ENCODE measurements around the gene GSK3B. TPM values are rescaled to one million over a fixed set of nuclear protein-coding genes. Genes with fewer than 3 reads are reported as not detected.

GSK3B gene
- total RNA-seq (2014; rRNA removed; shearing (Covaris generic); ENCODE audit: low replicate concordance) = 48.7 and 67.1 TPM in 2 replicates

DNA sequence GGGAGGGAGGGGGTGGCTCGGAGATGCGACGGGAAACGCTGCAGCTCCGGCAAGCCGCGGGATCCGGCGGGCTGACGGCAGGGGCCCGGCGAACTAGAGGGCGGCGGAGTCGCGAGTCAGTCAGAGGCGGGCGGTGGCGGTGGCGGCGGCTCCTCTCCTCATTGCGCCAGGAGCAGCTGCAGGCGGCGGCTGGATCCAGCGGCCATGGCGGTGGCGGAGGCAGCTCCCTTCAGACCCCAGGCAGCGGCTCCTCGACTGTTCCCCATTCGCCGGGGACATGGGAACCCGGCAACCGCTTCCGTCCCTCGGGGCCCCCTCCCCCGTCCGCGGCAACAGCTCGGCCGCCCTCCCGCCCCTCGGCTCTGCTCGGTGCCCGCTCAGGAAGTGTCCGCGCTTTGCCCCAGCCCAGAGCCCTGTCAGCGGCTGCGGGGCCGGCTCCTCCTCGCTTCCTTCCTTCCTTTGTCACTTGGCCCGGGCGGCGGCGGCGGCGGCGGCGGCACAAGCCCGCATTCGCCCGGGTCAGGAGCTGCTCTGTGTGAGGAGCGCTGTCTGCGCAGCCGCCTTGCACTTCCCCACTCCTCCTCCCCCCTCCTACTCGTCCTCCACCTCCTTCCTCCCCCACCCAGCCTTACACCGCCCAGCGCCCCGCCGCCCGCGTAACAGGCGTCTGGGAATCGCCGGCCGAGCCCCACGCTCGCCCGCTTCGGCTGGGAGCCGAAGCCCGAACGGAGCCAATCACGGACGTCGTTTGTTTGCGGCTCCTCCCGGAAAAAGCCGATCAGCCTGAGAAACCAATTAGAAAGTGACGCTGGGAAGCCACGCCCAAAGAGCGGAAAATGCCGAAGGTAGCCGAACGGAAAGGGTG, at the start of gene GSK3B:
Gene GSK3B (minus strand): TSS at position 537 of the 865 bp plus-strand sequence. CDS start 1,013 bp downstream, outside the sequence.
- H3K36me3 ChIP-seq (ENCODE audit: insufficient read depth, low read length) = peaks cover 16% of the 10 kb centered on the region; the same call in 1 of the 2 replicates
- peak within 1 kb of the TSS; percentile 94 for H3K4me3 ChIP-seq (ENCODE audit: low read length)
- peak within 1 kb of the TSS; percentile 44; the same call in 1 of the 2 replicates for H2AFZ ChIP-seq (ENCODE audit: low read length)
- H3K27ac ChIP-seq (ENCODE audit: low read length) = peak within 1 kb of the TSS; percentile 95
- peak within 1 kb of the TSS; percentile 97 for H3K9ac ChIP-seq (ENCODE audit: low read length)
- no peaks in the 10 kb centered on the region for H3K9me2 ChIP-seq (replicated peaks; ENCODE audit: insufficient read depth, low read length)
- peaks cover 70% of the 10 kb centered on the region for H3K79me2 ChIP-seq (ENCODE audit: low read length)
- peak; percentile 91 for DNase-seq
- H3K4me2 ChIP-seq (ENCODE audit: low read depth, low read length, poor library complexity, severe bottlenecking) = peak within 1 kb of the TSS; percentile 100
- H3K4me1 ChIP-seq (ENCODE audit: low read length) = peaks cover 36% of the 10 kb centered on the region
- peaks cover 27% of the 10 kb centered on the region for H4K20me1 ChIP-seq (ENCODE audit: insufficient read depth, low read depth, low read length)
- no peaks in the 10 kb centered on the region for H3K9me3 ChIP-seq (ENCODE audit: low read length)
- H3K27me3 ChIP-seq (ENCODE audit: low read length) = no peaks in the 10 kb centered on the region

DNA sequence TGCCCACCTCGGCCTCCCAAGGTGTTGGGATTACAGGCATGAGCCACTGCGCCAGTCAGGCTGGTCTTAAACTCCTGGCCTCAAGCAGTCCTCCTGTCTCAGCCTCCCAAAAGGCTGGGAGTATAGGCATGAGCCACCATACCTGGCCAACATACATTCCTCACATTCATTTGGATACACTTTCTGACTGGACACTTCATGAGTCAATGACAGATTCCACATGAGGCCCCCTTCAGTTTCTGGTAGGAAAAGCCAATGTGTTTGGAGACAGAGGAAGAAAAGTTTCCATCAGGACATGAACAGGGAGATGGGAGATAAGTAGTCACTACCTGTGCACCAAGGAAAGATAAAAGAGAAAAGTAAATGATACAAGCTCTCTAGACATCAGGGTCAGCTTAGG, 49.4 kb upstream of the GSK3B start:
- Histone ChIP-seq H3K4me2 (ENCODE audit: low read depth, low read length, poor library complexity, severe bottlenecking) (no peak overlapping the region), H2AFZ (ENCODE audit: low read length) (no peak overlapping the region)

DNA sequence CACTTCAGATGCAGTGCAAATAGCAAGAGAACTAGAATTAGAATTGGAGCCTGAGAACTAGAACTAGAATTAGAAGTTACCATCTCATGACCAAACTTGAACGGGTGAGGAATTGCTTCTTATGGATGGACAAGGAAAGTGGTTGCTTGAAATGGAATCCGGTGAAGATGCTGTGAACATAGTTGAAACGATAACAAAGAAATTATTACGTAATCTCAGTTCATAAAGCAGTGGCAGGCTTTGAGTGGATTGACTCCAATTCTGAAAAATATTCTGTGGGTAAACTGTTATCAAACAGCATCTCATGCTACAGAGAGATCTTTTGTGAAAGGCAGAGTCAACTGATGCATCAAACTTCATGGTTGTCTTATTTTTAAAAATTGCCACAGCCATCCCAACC, 48.0 kb upstream of the GSK3B start:
- peaks cover 1% of the 10 kb centered on the region for H3K4me1 ChIP-seq (ENCODE audit: low read length)
- H3K4me3 ChIP-seq (ENCODE audit: low read length) = no peak overlapping the region
- no peaks in the 10 kb centered on the region for H3K36me3 ChIP-seq (ENCODE audit: insufficient read depth, low read length)
- no peak overlapping the region for H3K4me2 ChIP-seq (ENCODE audit: low read depth, low read length, poor library complexity, severe bottlenecking)
- no peak overlapping the region for H2AFZ ChIP-seq (ENCODE audit: low read length)
- no peaks in the 10 kb centered on the region for H3K9me2 ChIP-seq (replicated peaks; ENCODE audit: insufficient read depth, low read length)
- no peaks in the 10 kb centered on the region for H3K27me3 ChIP-seq (ENCODE audit: low read length)
- H3K79me2 ChIP-seq (ENCODE audit: low read length) = no peaks in the 10 kb centered on the region
- no peak for DNase-seq
- H3K27ac ChIP-seq (ENCODE audit: low read length) = no peak overlapping the region
- no peak overlapping the region for H3K9ac ChIP-seq (ENCODE audit: low read length)
- H4K20me1 ChIP-seq (ENCODE audit: insufficient read depth, low read depth, low read length) = no peaks in the 10 kb centered on the region
- H3K9me3 ChIP-seq (ENCODE audit: low read length) = no peaks in the 10 kb centered on the region

More for the DNA sequence above, 49.4 kb upstream of the GSK3B start:
- H3K27ac ChIP-seq (ENCODE audit: low read length) = no peak overlapping the region
- H3K79me2 ChIP-seq (ENCODE audit: low read length) = no peaks in the 10 kb centered on the region
- H3K4me3 ChIP-seq (ENCODE audit: low read length) = no peak overlapping the region
- DNase-seq = peak; percentile 24
- H3K36me3 ChIP-seq (ENCODE audit: insufficient read depth, low read length) = no peaks in the 10 kb centered on the region
- H3K27me3 ChIP-seq (ENCODE audit: low read length) = no peaks in the 10 kb centered on the region
- H3K9ac ChIP-seq (ENCODE audit: low read length) = no peak overlapping the region
- H3K9me3 ChIP-seq (ENCODE audit: low read length) = no peaks in the 10 kb centered on the region
- no peaks in the 10 kb centered on the region for H4K20me1 ChIP-seq (ENCODE audit: insufficient read depth, low read depth, low read length)
- H3K9me2 ChIP-seq (replicated peaks; ENCODE audit: insufficient read depth, low read length) = no peaks in the 10 kb centered on the region
- peaks cover 16% of the 10 kb centered on the region for H3K4me1 ChIP-seq (ENCODE audit: low read length)

DNA sequence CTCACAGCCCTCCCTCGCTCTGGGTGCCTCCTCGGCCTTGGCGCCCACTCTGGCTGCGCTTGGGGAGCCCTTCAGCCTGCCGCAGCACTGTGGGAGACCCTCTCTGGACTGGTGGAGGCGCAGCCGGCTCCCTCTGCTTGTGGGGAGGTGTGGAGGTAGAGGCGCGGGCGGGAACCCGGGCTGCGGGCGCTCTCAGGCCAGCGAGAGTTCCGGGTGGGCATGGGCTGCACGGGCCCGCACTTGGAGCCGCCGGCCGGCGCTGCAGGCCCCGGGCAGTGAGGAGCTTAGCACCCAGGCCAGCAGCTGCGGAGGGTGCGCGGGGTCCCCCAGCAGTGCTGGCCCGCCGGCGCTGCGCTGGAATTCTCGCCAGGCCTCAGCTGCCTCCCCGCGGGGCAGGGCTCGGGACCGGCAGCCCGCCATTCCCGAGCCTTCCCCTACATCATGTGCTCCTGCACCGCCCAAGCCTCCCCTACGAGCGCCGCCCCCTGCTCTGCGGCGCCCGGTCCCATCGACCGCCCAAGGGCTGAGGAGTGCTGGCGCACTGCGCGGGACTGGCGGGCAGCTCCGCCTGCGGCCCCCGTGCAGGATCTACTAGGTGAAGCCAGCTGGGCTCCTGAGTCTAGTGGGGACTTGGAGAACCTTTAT, 46.0 kb upstream of the GSK3B start:
- H3K9me2 ChIP-seq (replicated peaks; ENCODE audit: insufficient read depth, low read length) = no peaks in the 10 kb centered on the region
- DNase-seq = no peak
- H3K9ac ChIP-seq (ENCODE audit: low read length) = no peak overlapping the region
- H2AFZ ChIP-seq (ENCODE audit: low read length) = no peak overlapping the region
- H3K4me3 ChIP-seq (ENCODE audit: low read length) = no peak overlapping the region
- no peaks in the 10 kb centered on the region for H4K20me1 ChIP-seq (ENCODE audit: insufficient read depth, low read depth, low read length)
- H3K36me3 ChIP-seq (ENCODE audit: insufficient read depth, low read length) = no peaks in the 10 kb centered on the region
- H3K9me3 ChIP-seq (ENCODE audit: low read length) = no peaks in the 10 kb centered on the region
- no peak overlapping the region for H3K4me2 ChIP-seq (ENCODE audit: low read depth, low read length, poor library complexity, severe bottlenecking)
- no peaks in the 10 kb centered on the region for H3K79me2 ChIP-seq (ENCODE audit: low read length)
- no peaks in the 10 kb centered on the region for H3K27me3 ChIP-seq (ENCODE audit: low read length)
- H3K27ac ChIP-seq (ENCODE audit: low read length) = no peak overlapping the region
- H3K4me1 ChIP-seq (ENCODE audit: low read length) = no peaks in the 10 kb centered on the region

DNA sequence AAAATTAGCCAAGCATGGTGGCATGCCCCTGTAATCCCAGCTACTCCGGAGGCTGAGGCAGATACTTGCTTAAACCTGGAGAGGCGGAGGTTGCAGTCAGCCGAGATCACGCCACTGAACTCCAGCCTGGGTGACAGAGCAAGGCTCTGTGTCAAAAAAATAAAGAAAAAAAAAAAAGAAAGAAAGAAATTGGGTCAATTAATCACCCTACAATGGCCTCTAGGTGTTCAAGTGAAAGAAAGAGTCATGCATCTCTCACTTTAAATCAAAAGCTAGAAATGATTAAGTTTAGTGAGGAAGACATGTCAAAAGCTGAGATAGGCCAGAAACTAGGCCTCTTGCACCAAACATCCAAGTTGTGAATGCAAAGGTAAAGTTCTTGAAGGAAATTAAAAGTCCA, 44.9 kb upstream of the GSK3B start:
- Histone ChIP-seq H3K27ac (ENCODE audit: low read length) (no peak overlapping the region), H2AFZ (ENCODE audit: low read length) (no peak overlapping the region), H3K79me2 (ENCODE audit: low read length) (no peaks in the 10 kb centered on the region), H3K9me3 (ENCODE audit: low read length) (no peaks in the 10 kb centered on the region), H3K9ac (ENCODE audit: low read length) (no peak overlapping the region), H3K9me2 (replicated peaks; ENCODE audit: insufficient read depth, low read length) (no peaks in the 10 kb centered on the region), H3K4me1 (ENCODE audit: low read length) (no peaks in the 10 kb centered on the region), H3K4me3 (ENCODE audit: low read length) (no peak overlapping the region), H3K27me3 (ENCODE audit: low read length) (no peaks in the 10 kb centered on the region), H4K20me1 (ENCODE audit: insufficient read depth, low read depth, low read length) (no peaks in the 10 kb centered on the region), H3K4me2 (ENCODE audit: low read depth, low read length, poor library complexity, severe bottlenecking) (no peak overlapping the region), H3K36me3 (ENCODE audit: insufficient read depth, low read length) (no peaks in the 10 kb centered on the region)
- DNase-seq = no peak

DNA sequence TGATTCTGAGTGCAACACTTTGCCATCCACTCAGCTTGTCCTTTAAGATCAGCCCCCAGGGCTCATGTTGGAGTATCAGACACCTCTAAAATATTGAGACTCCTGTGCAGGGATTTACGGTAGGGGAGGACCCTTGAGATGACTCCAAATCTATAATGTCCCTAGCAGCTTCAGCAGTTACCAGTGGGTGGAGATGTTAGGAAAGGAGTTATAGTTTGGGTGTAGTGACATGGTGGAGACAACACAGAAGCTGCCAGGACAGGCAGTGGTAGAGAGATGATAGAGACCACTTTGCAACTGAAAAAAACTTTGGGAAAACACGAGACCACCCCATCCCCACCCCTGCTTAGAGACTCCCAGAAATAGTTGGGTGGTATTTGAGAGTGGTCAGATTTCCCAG, 43.3 kb upstream of the GSK3B start:
- Histone ChIP-seq H3K27ac (ENCODE audit: low read length) (no peak overlapping the region), H3K9me3 (ENCODE audit: low read length) (no peaks in the 10 kb centered on the region), H3K4me1 (ENCODE audit: low read length) (no peaks in the 10 kb centered on the region), H3K36me3 (ENCODE audit: insufficient read depth, low read length) (no peaks in the 10 kb centered on the region), H2AFZ (ENCODE audit: low read length) (no peak overlapping the region), H3K4me3 (ENCODE audit: low read length) (no peak overlapping the region), H3K4me2 (ENCODE audit: low read depth, low read length, poor library complexity, severe bottlenecking) (no peak overlapping the region), H3K27me3 (ENCODE audit: low read length) (no peaks in the 10 kb centered on the region), H3K9ac (ENCODE audit: low read length) (no peak overlapping the region), H4K20me1 (ENCODE audit: insufficient read depth, low read depth, low read length) (no peaks in the 10 kb centered on the region), H3K9me2 (replicated peaks; ENCODE audit: insufficient read depth, low read length) (no peaks in the 10 kb centered on the region), H3K79me2 (ENCODE audit: low read length) (no peaks in the 10 kb centered on the region)
- DNase-seq = no peak

DNA sequence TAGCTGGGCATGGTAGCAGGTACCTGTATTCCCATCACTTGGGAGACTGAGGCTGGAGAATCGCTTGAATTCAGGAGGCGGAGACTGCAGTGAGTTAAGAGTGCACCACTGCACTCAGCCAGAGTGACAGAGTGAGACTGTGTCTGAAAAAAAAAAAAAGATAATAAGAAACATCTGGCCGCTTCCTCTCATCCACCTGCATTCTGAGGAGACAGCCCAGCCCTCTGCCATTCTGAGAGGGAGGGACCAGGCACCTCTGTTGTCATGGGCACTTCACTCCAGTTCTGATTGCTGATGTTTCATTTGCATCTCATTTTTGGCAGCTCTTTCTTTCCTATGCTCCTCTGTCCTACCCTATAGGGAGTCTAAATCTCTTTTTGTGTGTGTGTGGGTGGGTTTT, 36.4 kb upstream of the GSK3B start:
- Histone ChIP-seq H3K4me3 (ENCODE audit: low read length) (no peak overlapping the region), H3K79me2 (ENCODE audit: low read length) (no peaks in the 10 kb centered on the region), H3K9me3 (ENCODE audit: low read length) (no peaks in the 10 kb centered on the region)

DNA sequence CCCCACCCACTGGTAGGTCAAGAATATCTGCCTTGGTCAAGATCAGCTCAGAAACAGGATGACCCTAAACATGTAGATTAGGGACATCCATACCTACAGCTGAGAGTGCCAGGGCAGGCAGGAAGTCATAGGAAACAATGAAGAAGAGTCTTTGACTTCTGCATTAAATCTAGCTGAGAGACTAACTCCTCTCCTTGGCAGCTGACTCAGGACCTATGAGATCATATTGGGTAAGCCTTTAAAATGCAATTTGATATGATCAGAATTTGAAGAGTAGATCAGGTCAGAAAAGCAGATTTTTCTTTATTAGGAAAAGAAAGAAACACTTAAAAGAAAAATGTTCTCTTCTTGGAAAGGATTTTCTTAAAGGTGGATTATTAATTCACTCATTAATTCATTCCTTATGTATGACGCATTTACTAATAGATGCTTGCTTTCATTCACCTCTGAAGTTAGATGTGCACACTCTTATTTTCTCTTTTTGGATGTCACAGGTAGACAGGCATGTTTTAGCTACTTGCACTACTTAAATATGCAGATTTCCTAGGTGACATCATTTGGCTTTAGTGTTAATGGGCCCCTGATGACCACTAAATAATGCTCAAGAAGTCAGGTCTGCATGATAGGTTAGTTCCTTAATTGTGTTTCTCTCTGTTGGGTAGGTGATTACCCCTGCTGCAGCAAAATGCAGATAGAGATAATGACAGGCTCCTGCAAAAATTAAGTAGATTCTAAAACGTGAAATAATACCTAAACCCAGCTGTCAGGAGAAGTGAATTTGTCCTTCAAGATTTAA, 35.7 kb upstream of the GSK3B start:
- no peak overlapping the region for H3K9ac ChIP-seq (ENCODE audit: low read length)
- H3K4me1 ChIP-seq (ENCODE audit: low read length) = peaks cover 12% of the 10 kb centered on the region
- no peak overlapping the region for H3K4me3 ChIP-seq (ENCODE audit: low read length)
- no peak overlapping the region for H3K27ac ChIP-seq (ENCODE audit: low read length)
- H2AFZ ChIP-seq (ENCODE audit: low read length) = no peak overlapping the region
- no peaks in the 10 kb centered on the region for H3K79me2 ChIP-seq (ENCODE audit: low read length)
- DNase-seq = peak; percentile 41
- H3K4me2 ChIP-seq (ENCODE audit: low read depth, low read length, poor library complexity, severe bottlenecking) = no peak overlapping the region
- H3K27me3 ChIP-seq (ENCODE audit: low read length) = no peaks in the 10 kb centered on the region
- no peaks in the 10 kb centered on the region for H4K20me1 ChIP-seq (ENCODE audit: insufficient read depth, low read depth, low read length)
- H3K9me3 ChIP-seq (ENCODE audit: low read length) = no peaks in the 10 kb centered on the region
- H3K36me3 ChIP-seq (ENCODE audit: insufficient read depth, low read length) = no peaks in the 10 kb centered on the region
- no peaks in the 10 kb centered on the region for H3K9me2 ChIP-seq (replicated peaks; ENCODE audit: insufficient read depth, low read length)

More for the DNA sequence above, 36.4 kb upstream of the GSK3B start:
- Histone ChIP-seq H3K4me1 (ENCODE audit: low read length) (peaks cover 12% of the 10 kb centered on the region), H3K9me2 (replicated peaks; ENCODE audit: insufficient read depth, low read length) (no peaks in the 10 kb centered on the region), H3K4me2 (ENCODE audit: low read depth, low read length, poor library complexity, severe bottlenecking) (no peak overlapping the region), H4K20me1 (ENCODE audit: insufficient read depth, low read depth, low read length) (no peaks in the 10 kb centered on the region), H3K9ac (ENCODE audit: low read length) (no peak overlapping the region), H3K27ac (ENCODE audit: low read length) (no peak overlapping the region), H3K36me3 (ENCODE audit: insufficient read depth, low read length) (no peaks in the 10 kb centered on the region), H2AFZ (ENCODE audit: low read length) (no peak overlapping the region), H3K27me3 (ENCODE audit: low read length) (no peaks in the 10 kb centered on the region)
- DNase-seq = peak; percentile 38

All from Karpas-422 (cell line).